Kasumi-1 (cell line): Measurements from ENCODE around the gene PTGDR2.
"Not testable (repeated sequence)": the region's sequence is repeated elsewhere in the genome, so short reads cannot be mapped to it uniquely, and the experiment has no call there.

ENCODE experiments used
- DNase-seq, 2 experiments: peaks; one replicate each; lab custom pipeline; 2025; lab: John Stamatoyannopoulos, UW

PTGDR2 gene

GRCh38 chr11:60841797-60842667 is 13.7 kb downstream of the PTGDR2 start, which contains the start of gene CCDC86:
CCDC86 (plus strand) TSS chr11:60842113; CDS start chr11:60842125, 12 bp downstream.
- DNase-seq = peak; percentile 86 to 87

- no peak for DNase-seq
Observed at GRCh38 chr11:60840470-60841430, 15.0 kb downstream of the PTGDR2 start.

GRCh38 chr11:60838132-60838531 is 17.6 kb downstream of the PTGDR2 start:
- DNase-seq = no peak

GRCh38 chr11:60836866-60837515 is 18.8 kb downstream of the PTGDR2 start:
- DNase-seq = no peak

GRCh38 chr11:60835534-60835846 is 20.3 kb downstream of the PTGDR2 start:
- no peak for DNase-seq

- no peak for DNase-seq
Observed at GRCh38 chr11:60834742-60835533, 20.8 kb downstream of the PTGDR2 start.

GRCh38 chr11:60831501-60832079 is 24.2 kb downstream of the PTGDR2 start:
- no peak for DNase-seq

GRCh38 chr11:60831143-60831500 is 24.6 kb downstream of the PTGDR2 start:
- peak; percentile 63 to 72 for DNase-seq

- no peak for DNase-seq
Observed at GRCh38 chr11:60830478-60831142, 25.1 kb downstream of the PTGDR2 start.

GRCh38 chr11:60825790-60826189 is 30.0 kb downstream of the PTGDR2 start:
- no peak for DNase-seq

GRCh38 chr11:60825118-60825517 is 30.6 kb downstream of the PTGDR2 start:
- no peak for DNase-seq

GRCh38 chr11:60823745-60824306 is 31.9 kb downstream of the PTGDR2 start:
- DNase-seq = not testable (repeated sequence)

- no peak for DNase-seq
Observed at GRCh38 chr11:60821827-60822599, 33.7 kb downstream of the PTGDR2 start.

GRCh38 chr11:60818057-60818456 is 37.7 kb downstream of the PTGDR2 start:
- no peak for DNase-seq

GRCh38 chr11:60816590-60817157 is 39.1 kb downstream of the PTGDR2 start:
- no peak for DNase-seq

- DNase-seq = no peak
Observed at GRCh38 chr11:60814112-60814511, 41.6 kb downstream of the PTGDR2 start.

GRCh38 chr11:60813324-60813723 is 42.4 kb downstream of the PTGDR2 start:
- DNase-seq = peak; percentile 16 to 33

- no peak for DNase-seq
Observed at GRCh38 chr11:60810569-60810968, 45.2 kb downstream of the PTGDR2 start.

GRCh38 chr11:60810151-60810550 is 45.6 kb downstream of the PTGDR2 start:
- DNase-seq = no peak
